Measurements from ENCODE around the gene RBM15. TPM values are rescaled to one million over a fixed set of nuclear protein-coding genes. Genes with fewer than 3 reads are reported as not detected.
A peak's percentile ranks its signal among the peaks of the same experiment; 100 is the strongest.

Gene RBM15
- total and polyA plus RNA-seq, 9 donors = 5.0 to 18.8 (median 8.5) TPM

DNA sequence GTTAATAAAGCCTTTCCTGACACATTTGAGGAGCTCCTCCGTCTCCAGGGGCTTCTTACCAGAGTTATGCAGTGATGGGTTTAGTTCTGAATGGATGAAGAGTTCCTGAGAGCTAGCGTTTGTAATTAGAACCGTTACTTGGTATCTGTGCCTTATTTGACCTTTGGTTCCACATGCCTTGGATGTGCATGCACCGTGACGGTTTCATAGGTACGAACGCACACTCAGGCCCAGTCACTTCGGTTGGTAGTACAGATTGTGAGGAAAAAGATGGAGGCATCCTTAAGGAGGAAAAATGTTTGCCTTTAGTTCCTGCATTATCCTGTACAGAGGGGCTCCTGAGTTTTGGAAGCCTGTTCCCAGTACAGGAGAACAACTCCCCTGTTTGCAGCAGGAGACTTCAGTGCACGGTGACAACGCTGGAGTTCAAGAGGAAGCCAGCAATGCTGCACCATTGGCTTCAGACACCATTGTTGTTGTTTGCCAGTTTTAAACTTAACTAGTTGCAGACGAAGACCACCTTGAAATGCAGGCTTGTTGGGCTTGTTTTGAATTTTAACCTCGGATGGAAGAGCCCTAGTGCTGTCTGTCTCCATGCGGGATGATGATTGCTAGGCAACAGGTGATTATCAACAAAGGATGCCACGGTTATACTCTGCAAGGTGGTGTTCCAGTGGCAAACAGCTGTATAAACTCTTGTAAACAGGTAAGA lies 8.2 kb downstream of the RBM15 start:
- Histone ChIP-seq H3K36me3 (ENCODE audit: control insufficient read depth, insufficient read depth, low read length) (peaks cover 18% of the 10 kb centered on the region), H3K9me3 (replicated peaks; ENCODE audit: control insufficient read depth, low read depth, low read length) (no peaks in the 10 kb centered on the region), H3K27ac (ENCODE audit: low read length) (no peak overlapping the region), H3K4me3 (ENCODE audit: low read length) (no peak overlapping the region), H3K4me1 (ENCODE audit: control insufficient read depth, insufficient read depth, low read length) (peaks cover 8% of the 10 kb centered on the region), H3K27me3 (ENCODE audit: control insufficient read depth, insufficient read depth, low read length) (no peaks in the 10 kb centered on the region)
- WGBS (ENCODE audit: insufficient coverage) = 71% methylated on average over 14 of the region's 14 CpGs
- no peak for DNase-seq

GRCh38 chr1:110348050-110348449 lies 8.9 kb downstream of the RBM15 start:
- Histone ChIP-seq H3K27me3 (ENCODE audit: control insufficient read depth, insufficient read depth, low read length) (no peaks in the 10 kb centered on the region), H3K36me3 (ENCODE audit: control insufficient read depth, insufficient read depth, low read length) (peaks cover 17% of the 10 kb centered on the region), H3K4me1 (ENCODE audit: control insufficient read depth, insufficient read depth, low read length) (peaks cover 8% of the 10 kb centered on the region), H3K9me3 (replicated peaks; ENCODE audit: control insufficient read depth, low read depth, low read length) (no peaks in the 10 kb centered on the region), H3K4me3 (ENCODE audit: low read length) (no peak overlapping the region), H3K27ac (ENCODE audit: low read length) (peak overlapping the region; percentile 47)
- DNase-seq = no peak
- no CpG with 5 or more reads among the region's 2 CpGs for WGBS (ENCODE audit: insufficient coverage)

DNA sequence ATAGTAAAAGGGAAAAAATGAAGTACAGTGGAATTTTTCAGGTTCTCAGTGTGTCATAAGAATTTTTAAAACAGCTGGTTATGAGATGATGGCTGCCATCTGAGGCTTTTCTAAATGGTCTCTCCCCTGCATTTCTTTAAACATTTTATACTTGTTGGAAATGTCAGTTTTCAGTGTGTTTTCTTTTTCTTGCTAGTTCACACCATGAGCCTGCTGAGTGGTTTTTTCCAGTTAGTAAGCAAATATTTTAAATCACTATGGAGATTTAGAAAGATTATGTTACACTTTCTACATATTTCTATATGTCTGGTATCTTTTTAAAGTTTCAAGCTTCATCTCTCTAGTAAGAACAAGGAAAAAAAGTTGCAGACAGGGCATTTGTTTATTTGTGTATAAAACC lies 9.6 kb downstream of the RBM15 start:
- DNase-seq = peak; percentile 34
- H3K4me1 ChIP-seq (ENCODE audit: control insufficient read depth, insufficient read depth, low read length) = peaks cover 8% of the 10 kb centered on the region
- peaks cover 20% of the 10 kb centered on the region for H3K36me3 ChIP-seq (ENCODE audit: control insufficient read depth, insufficient read depth, low read length)
- peak overlapping the region; percentile 47 for H3K27ac ChIP-seq (ENCODE audit: low read length)
- H3K9me3 ChIP-seq (replicated peaks; ENCODE audit: control insufficient read depth, low read depth, low read length) = no peaks in the 10 kb centered on the region
- no peak overlapping the region for H3K4me3 ChIP-seq (ENCODE audit: low read length)
- no peaks in the 10 kb centered on the region for H3K27me3 ChIP-seq (ENCODE audit: control insufficient read depth, insufficient read depth, low read length)

- Histone ChIP-seq H3K27ac (ENCODE audit: low read length) (no peak overlapping the region), H3K27me3 (ENCODE audit: control insufficient read depth, insufficient read depth, low read length) (no peaks in the 10 kb centered on the region), H3K9me3 (replicated peaks; ENCODE audit: control insufficient read depth, low read depth, low read length) (no peaks in the 10 kb centered on the region), H3K4me1 (ENCODE audit: control insufficient read depth, insufficient read depth, low read length) (peaks cover 8% of the 10 kb centered on the region), H3K4me3 (ENCODE audit: low read length) (no peak overlapping the region), H3K36me3 (ENCODE audit: control insufficient read depth, insufficient read depth, low read length) (peaks cover 17% of the 10 kb centered on the region)
- no peak for DNase-seq
- WGBS (ENCODE audit: insufficient coverage) = 81% methylated on average over 2 of the region's 2 CpGs
These were observed 11.2 kb downstream of the RBM15 start for GRCh38 chr1:110350360-110350759.

DNA sequence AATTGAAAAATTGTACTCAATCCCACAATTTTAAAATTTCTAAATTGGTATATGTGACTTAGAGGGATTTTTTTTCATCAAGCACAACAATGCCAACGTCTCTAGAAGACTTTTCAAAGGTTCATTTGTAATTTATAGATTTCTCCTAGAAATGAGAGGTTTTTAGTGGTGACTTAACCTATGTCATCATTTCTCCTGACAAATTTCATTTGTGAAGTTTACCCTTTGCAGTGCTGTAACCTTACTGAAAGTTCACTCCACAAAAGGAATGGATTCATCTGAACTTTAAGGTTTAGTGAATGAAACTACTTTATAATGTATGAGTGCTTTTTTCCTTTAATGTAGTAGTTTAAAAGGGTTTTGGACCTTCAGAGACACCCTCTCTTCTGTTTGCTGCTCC lies 16.1 kb downstream of the RBM15 start:
- no CpG with 5 or more reads among the region's 1 CpG for WGBS (ENCODE audit: insufficient coverage)
- H3K27ac ChIP-seq (ENCODE audit: low read length) = no peak overlapping the region
- no peak for DNase-seq
- H3K9me3 ChIP-seq (replicated peaks; ENCODE audit: control insufficient read depth, low read depth, low read length) = no peaks in the 10 kb centered on the region
- H3K4me1 ChIP-seq (ENCODE audit: control insufficient read depth, insufficient read depth, low read length) = no peaks in the 10 kb centered on the region
- no peak overlapping the region for H3K4me3 ChIP-seq (ENCODE audit: low read length)
- H3K27me3 ChIP-seq (ENCODE audit: control insufficient read depth, insufficient read depth, low read length) = no peaks in the 10 kb centered on the region
- H3K36me3 ChIP-seq (ENCODE audit: control insufficient read depth, insufficient read depth, low read length) = peaks cover 7% of the 10 kb centered on the region

- Histone ChIP-seq H3K27me3 (ENCODE audit: control insufficient read depth, insufficient read depth, low read length) (no peaks in the 10 kb centered on the region), H3K27ac (ENCODE audit: low read length) (no peak overlapping the region), H3K4me3 (ENCODE audit: low read length) (no peak overlapping the region), H3K9me3 (replicated peaks; ENCODE audit: control insufficient read depth, low read depth, low read length) (no peaks in the 10 kb centered on the region), H3K4me1 (ENCODE audit: control insufficient read depth, insufficient read depth, low read length) (no peaks in the 10 kb centered on the region), H3K36me3 (ENCODE audit: control insufficient read depth, insufficient read depth, low read length) (peaks cover 7% of the 10 kb centered on the region)
- WGBS (ENCODE audit: insufficient coverage) = 60% methylated on average over 1 of the region's 2 CpGs
- DNase-seq = no peak
These were observed 17.2 kb downstream of the RBM15 start for GRCh38 chr1:110356379-110356778.

GRCh38 chr1:110360431-110360830 lies 21.3 kb downstream of the RBM15 start:
- peaks cover 4% of the 10 kb centered on the region for H3K36me3 ChIP-seq (ENCODE audit: control insufficient read depth, insufficient read depth, low read length)
- H3K4me3 ChIP-seq (ENCODE audit: low read length) = no peak overlapping the region
- no peaks in the 10 kb centered on the region for H3K27me3 ChIP-seq (ENCODE audit: control insufficient read depth, insufficient read depth, low read length)
- H3K9me3 ChIP-seq (replicated peaks; ENCODE audit: control insufficient read depth, low read depth, low read length) = no peaks in the 10 kb centered on the region
- WGBS (ENCODE audit: insufficient coverage) = no CpG with 5 or more reads among the region's 2 CpGs
- DNase-seq = no peak
- no peak overlapping the region for H3K27ac ChIP-seq (ENCODE audit: low read length)
- H3K4me1 ChIP-seq (ENCODE audit: control insufficient read depth, insufficient read depth, low read length) = no peaks in the 10 kb centered on the region

- H3K27me3 ChIP-seq (ENCODE audit: control insufficient read depth, insufficient read depth, low read length) = no peaks in the 10 kb centered on the region
- H3K27ac ChIP-seq (ENCODE audit: low read length) = no peak overlapping the region
- no CpG with 5 or more reads among the region's 1 CpG for WGBS (ENCODE audit: insufficient coverage)
- no peaks in the 10 kb centered on the region for H3K4me1 ChIP-seq (ENCODE audit: control insufficient read depth, insufficient read depth, low read length)
- no peak overlapping the region for H3K4me3 ChIP-seq (ENCODE audit: low read length)
- no peak for DNase-seq
- H3K9me3 ChIP-seq (replicated peaks; ENCODE audit: control insufficient read depth, low read depth, low read length) = no peaks in the 10 kb centered on the region
- H3K36me3 ChIP-seq (ENCODE audit: control insufficient read depth, insufficient read depth, low read length) = peaks cover 7% of the 10 kb centered on the region
These were observed 22.7 kb downstream of the RBM15 start for GRCh38 chr1:110361856-110362255.

GRCh38 chr1:110364221-110364620 lies 25.0 kb downstream of the RBM15 start:
- Histone ChIP-seq H3K36me3 (ENCODE audit: control insufficient read depth, insufficient read depth, low read length) (peaks cover 14% of the 10 kb centered on the region), H3K4me1 (ENCODE audit: control insufficient read depth, insufficient read depth, low read length) (no peaks in the 10 kb centered on the region), H3K4me3 (ENCODE audit: low read length) (no peak overlapping the region), H3K27ac (ENCODE audit: low read length) (no peak overlapping the region), H3K27me3 (ENCODE audit: control insufficient read depth, insufficient read depth, low read length) (no peaks in the 10 kb centered on the region), H3K9me3 (replicated peaks; ENCODE audit: control insufficient read depth, low read depth, low read length) (no peaks in the 10 kb centered on the region)
- DNase-seq = no peak
- whole genome bisulfite sequencing (ENCODE audit: insufficient coverage) = no CpG with 5 or more reads among the region's 3 CpGs

- Histone ChIP-seq H3K27ac (ENCODE audit: low read length) (no peak overlapping the region), H3K4me3 (ENCODE audit: low read length) (no peak overlapping the region), H3K27me3 (ENCODE audit: control insufficient read depth, insufficient read depth, low read length) (no peaks in the 10 kb centered on the region), H3K4me1 (ENCODE audit: control insufficient read depth, insufficient read depth, low read length) (no peaks in the 10 kb centered on the region), H3K36me3 (ENCODE audit: control insufficient read depth, insufficient read depth, low read length) (peaks cover 31% of the 10 kb centered on the region), H3K9me3 (replicated peaks; ENCODE audit: control insufficient read depth, low read depth, low read length) (no peaks in the 10 kb centered on the region)
- no CpG with 5 or more reads among the region's 1 CpG for WGBS (ENCODE audit: insufficient coverage)
- no peak for DNase-seq
These were observed 31.6 kb downstream of the RBM15 start for GRCh38 chr1:110370827-110371226.

GRCh38 chr1:110375490-110375889 lies 36.3 kb downstream of the RBM15 start:
- Histone ChIP-seq H3K9me3 (replicated peaks; ENCODE audit: control insufficient read depth, low read depth, low read length) (no peaks in the 10 kb centered on the region), H3K4me3 (ENCODE audit: low read length) (no peak overlapping the region), H3K4me1 (ENCODE audit: control insufficient read depth, insufficient read depth, low read length) (no peaks in the 10 kb centered on the region), H3K27me3 (ENCODE audit: control insufficient read depth, insufficient read depth, low read length) (no peaks in the 10 kb centered on the region), H3K27ac (ENCODE audit: low read length) (no peak overlapping the region), H3K36me3 (ENCODE audit: control insufficient read depth, insufficient read depth, low read length) (peaks cover 37% of the 10 kb centered on the region)
- no peak for DNase-seq
- no CpG with 5 or more reads among the region's 1 CpG for whole genome bisulfite sequencing (ENCODE audit: insufficient coverage)

Measured in muscle of leg (tissue), 11 donors.